Left ventricle myocardium inferior (tissue), 1 donor: ENCODE data around the gene FAM240B. TPM values are rescaled to one million over a fixed set of nuclear protein-coding genes. Genes with fewer than 3 reads are reported as not detected.

ENCODE experiments used
- DNase-seq: peaks from one replicate; pipeline ENCODE4 v3.0.0-alpha.2; 2020
- H3K27ac ChIP-seq: fragments of 200-600 bp; replicated peaks from 2 replicates; pipeline ENCODE4 v1.8.0; 2021
- H3K27me3 ChIP-seq: fragments of 200-600 bp; 2 replicates; pipeline ENCODE4 v1.8.0; 2021; ENCODE audit warnings: low read depth
- H3K36me3 ChIP-seq: fragments of 200-600 bp; 2 replicates; pipeline ENCODE4 v1.8.0; 2021
- H3K4me1 ChIP-seq: fragments of 200-600 bp; 2 replicates; pipeline ENCODE4 v1.8.0; 2021
- H3K4me3 ChIP-seq: fragments of 200-600 bp; 2 replicates; pipeline ENCODE4 v1.8.0; 2021; ENCODE audit warnings: mild to moderate bottlenecking, moderate library complexity
- H3K9me3 ChIP-seq: fragments of 200-600 bp; replicated peaks from 2 replicates; pipeline ENCODE4 v1.8.0; 2021
- intact Hi-C: fragments of 100-400 bp; cut with micrococcal nuclease; formaldehyde crosslinking; loops from one replicate; pipeline ENCODE4 v1.11.0; 2022
- long read RNA-seq: library from polyadenylated mRNA; unstranded; transcript quantifications from one replicate; pipeline ENCODE4 v2.0.0, GENCODE V29; 2021
- total RNA-seq: library from RNA; stranded (reverse); fragmentation: NEBNext Ultra II Directional; extraction: Animal tissue kit (Norgen Biotek cat#: 25700); gene quantifications from one replicate; pipeline ENCODE4 v1.2.1, GENCODE V29; 2021
- TF ChIP-seq, protein P1 (sequence below): fragments of 200-600 bp; IDR thresholded peaks from 2 replicates; pipeline ENCODE4 v1.8.0; 2021; ENCODE audit warnings: antibody characterized with exemption, mild to moderate bottlenecking, borderline replicate concordance
- donor health status: DM: no; HTN: yes; CAD: no; lungs with severe emphysema.

Gene FAM240B
- total RNA-seq = not detected
- long read RNA-seq = 0 reads

GRCh38 chr9:38720083-38720745 lies at the start of gene FAM240B:
TSS of gene FAM240B (minus strand) at chr9:38720133. CDS start at chr9:38703999, 16,134 bp downstream.
- no peaks in the 10 kb centered on the region for H3K36me3 ChIP-seq
- no peak within 1 kb of the TSS for H3K4me3 ChIP-seq
- no peaks in the 10 kb centered on the region for H3K27me3 ChIP-seq
- no peaks in the 10 kb centered on the region for H3K4me1 ChIP-seq
- intact Hi-C loops = no loop called here
- no peak for DNase-seq
- H3K9me3 ChIP-seq = no peaks in the 10 kb centered on the region
- no peak within 1 kb of the TSS for H3K27ac ChIP-seq
- TF ChIP-seq, protein P1, sequence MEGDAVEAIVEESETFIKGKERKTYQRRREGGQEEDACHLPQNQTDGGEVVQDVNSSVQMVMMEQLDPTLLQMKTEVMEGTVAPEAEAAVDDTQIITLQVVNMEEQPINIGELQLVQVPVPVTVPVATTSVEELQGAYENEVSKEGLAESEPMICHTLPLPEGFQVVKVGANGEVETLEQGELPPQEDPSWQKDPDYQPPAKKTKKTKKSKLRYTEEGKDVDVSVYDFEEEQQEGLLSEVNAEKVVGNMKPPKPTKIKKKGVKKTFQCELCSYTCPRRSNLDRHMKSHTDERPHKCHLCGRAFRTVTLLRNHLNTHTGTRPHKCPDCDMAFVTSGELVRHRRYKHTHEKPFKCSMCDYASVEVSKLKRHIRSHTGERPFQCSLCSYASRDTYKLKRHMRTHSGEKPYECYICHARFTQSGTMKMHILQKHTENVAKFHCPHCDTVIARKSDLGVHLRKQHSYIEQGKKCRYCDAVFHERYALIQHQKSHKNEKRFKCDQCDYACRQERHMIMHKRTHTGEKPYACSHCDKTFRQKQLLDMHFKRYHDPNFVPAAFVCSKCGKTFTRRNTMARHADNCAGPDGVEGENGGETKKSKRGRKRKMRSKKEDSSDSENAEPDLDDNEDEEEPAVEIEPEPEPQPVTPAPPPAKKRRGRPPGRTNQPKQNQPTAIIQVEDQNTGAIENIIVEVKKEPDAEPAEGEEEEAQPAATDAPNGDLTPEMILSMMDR = no peak

DNA sequence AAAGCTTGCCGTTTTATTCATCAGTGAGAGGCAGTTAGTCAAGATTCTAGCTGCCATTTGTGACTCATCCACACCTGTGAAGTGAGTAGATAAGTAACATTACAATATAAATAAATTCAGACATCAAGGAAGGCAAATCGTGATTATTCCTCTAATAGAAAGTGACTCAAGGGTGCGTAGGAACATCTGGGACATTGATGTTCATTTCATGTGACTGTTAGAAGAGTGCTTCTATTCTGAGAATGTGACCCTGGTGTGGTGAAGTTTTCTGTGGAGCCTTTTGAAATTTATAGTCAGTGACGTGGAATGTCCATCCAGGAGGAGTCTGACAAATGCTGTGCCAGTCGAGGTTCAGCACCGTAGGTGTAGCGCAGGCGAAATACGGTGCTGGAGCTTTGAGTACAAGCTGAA lies 48.4 kb upstream of the FAM240B start:
- no peaks in the 10 kb centered on the region for H3K4me1 ChIP-seq
- TF ChIP-seq, protein P1 = no peak
- H3K9me3 ChIP-seq = peaks cover 7% of the 10 kb centered on the region
- DNase-seq = no peak
- no peaks in the 10 kb centered on the region for H3K27me3 ChIP-seq
- H3K4me3 ChIP-seq = no peak overlapping the region
- H3K27ac ChIP-seq = no peak overlapping the region
- intact Hi-C loops = no loop called here
- no peaks in the 10 kb centered on the region for H3K36me3 ChIP-seq

GRCh38 chr9:38765101-38765500 lies 45.2 kb upstream of the FAM240B start:
- Histone ChIP-seq H3K4me3 (no peak overlapping the region), H3K27ac (no peak overlapping the region), H3K9me3 (peaks cover 7% of the 10 kb centered on the region), H3K27me3 (no peaks in the 10 kb centered on the region), H3K4me1 (no peaks in the 10 kb centered on the region), H3K36me3 (no peaks in the 10 kb centered on the region)
- intact Hi-C loops = no loop called here
- DNase-seq = no peak
- TF ChIP-seq, protein P1 = no peak

DNA sequence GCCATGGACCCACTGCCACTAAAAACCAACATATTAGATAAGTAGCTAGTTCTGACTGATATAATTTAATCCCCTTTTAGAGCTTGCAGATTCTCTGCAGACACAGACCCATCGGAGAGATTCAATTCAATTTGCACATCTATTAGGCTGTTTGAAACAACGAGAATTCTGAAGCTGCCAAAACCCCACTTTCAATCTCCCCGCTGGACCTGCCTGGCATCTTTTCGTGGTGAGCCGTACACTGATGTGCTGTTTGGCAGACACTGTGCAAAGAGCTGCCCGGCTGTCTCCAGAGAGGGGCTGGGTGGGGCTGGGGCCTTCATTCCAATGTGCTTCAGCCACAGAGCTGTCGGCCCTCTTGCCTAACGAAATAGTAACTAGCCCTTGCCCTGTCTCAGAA lies 42.1 kb upstream of the FAM240B start:
- H3K4me3 ChIP-seq = no peak overlapping the region
- H3K36me3 ChIP-seq = no peaks in the 10 kb centered on the region
- DNase-seq = no peak
- no peak overlapping the region for H3K27ac ChIP-seq
- no peaks in the 10 kb centered on the region for H3K9me3 ChIP-seq
- intact Hi-C loops = no loop called here
- TF ChIP-seq, protein P1 = no peak
- H3K4me1 ChIP-seq = no peaks in the 10 kb centered on the region
- no peaks in the 10 kb centered on the region for H3K27me3 ChIP-seq

DNA sequence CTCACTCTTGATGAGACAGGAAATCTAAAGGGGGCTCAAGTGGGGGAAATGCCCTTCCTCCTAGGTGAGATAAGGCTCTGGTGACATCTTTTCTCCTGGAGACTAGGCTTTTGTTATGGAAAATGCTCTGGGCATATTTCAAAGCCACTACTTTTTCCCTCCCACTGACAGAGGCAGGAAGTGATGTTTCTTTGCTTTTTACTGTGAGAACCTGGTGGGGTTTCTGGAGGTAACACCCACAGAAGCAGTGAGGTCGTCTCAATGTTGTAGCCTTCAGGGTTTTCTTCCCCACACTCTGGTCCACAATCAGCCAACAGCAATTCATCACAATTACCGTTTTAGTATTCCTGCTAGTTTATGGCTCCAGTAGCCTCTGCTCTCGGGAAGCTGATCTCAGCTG lies 41.4 kb upstream of the FAM240B start:
- DNase-seq = no peak
- TF ChIP-seq, protein P1 = no peak
- Histone ChIP-seq H3K27me3 (no peaks in the 10 kb centered on the region), H3K9me3 (no peaks in the 10 kb centered on the region), H3K27ac (no peak overlapping the region), H3K4me3 (no peak overlapping the region), H3K4me1 (no peaks in the 10 kb centered on the region), H3K36me3 (no peaks in the 10 kb centered on the region)
- intact Hi-C loops = no loop called here
